Measurements from ENCODE around the gene EPS15.

Gene EPS15

DNA sequence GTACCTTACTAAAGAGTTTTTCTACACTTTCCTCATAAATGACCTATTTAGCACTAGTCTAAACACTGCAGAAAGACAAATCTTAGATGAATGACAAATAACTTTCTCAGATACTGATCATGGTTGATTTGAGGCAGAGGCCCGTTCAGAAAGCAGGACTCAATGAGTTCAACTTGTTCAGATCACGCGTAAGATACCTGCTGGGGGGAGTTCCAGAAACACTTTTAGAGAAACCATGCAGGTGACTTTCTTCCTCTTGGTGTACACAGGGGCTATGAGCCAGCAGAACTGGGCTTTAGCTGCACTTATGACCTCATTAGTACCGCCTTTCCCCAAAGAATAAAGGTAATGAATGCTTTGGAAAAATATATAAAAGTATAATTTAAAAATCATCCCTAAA, 149.9 kb downstream of the EPS15 start:
- no peak for DNase-seq

DNA sequence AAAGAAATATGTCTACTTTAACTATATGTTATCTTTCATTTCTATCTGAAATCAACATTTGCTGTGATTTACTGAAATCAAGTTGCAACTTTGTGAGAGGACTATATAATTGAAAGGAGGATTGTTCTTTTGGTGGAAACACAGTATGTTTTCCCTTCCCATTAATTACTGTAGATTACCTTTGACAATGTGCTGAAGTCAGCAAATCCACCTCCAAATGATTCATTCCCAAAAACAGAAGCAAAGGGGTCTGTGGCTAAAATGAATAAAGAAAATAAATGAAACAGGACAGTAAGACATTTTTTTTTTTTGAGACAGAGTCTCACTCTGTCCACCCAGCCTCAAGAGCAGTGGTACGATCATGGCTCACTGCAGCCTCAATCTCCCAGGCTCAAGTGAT, 153.3 kb downstream of the EPS15 start:
- no peak for DNase-seq

DNA sequence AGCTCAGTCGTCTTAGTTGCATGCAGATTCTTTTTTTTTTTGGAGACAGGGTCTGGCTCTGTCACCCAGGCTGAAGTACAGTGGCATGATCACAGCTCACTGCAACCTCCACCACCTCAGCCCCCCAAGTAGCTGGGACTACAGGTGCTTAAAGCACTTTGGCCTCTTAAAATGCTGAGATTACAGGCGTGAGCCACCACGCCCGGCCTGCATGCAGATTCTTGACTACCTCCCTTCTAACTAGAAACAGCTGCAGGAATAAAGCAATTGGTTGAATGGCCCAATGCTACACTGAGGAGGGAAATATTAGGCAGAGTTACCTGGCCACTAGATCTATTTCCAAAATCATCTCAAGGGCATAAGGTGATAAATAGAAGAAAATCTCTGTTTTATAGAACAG, 159.2 kb downstream of the EPS15 start:
- DNase-seq: no peak

DNA sequence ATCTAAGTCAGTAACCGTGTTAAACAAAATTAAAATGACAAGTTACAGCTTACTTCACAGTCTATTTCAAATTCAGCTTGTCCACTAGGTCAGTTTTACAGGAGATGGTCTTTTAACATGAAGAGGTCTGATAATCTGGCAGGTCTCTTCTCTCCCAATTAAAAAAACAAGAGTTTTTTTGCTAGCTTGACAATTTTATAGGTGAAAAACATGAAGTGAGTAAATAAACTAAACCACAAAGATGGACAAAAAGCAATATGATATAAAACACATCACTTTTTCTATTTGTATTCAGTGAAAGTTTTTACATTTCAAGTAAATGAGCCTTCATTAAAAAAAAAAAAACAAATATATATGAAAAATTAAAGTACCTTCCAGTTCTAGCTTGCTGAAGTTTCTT, 163.7 kb downstream of the EPS15 start:
- no peak for DNase-seq

DNA sequence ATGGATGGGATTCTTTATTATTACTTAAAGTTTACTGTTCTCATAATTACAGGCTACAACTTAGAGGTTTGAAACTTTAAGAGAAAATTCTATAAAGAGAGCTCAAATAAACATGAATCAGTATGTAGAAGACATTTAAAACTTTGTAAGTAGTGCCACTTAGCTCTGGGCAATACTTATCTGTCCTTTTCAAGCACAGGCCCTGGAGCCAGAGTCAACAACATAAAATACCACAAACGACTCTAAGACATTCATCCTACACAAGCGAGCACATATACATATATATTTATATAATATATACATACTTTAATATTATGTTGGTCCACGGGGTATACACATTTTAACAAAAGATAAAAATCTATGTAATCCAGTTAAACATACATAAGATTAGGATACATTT, 164.7 kb downstream of the EPS15 start:
- no peak for DNase-seq

DNA sequence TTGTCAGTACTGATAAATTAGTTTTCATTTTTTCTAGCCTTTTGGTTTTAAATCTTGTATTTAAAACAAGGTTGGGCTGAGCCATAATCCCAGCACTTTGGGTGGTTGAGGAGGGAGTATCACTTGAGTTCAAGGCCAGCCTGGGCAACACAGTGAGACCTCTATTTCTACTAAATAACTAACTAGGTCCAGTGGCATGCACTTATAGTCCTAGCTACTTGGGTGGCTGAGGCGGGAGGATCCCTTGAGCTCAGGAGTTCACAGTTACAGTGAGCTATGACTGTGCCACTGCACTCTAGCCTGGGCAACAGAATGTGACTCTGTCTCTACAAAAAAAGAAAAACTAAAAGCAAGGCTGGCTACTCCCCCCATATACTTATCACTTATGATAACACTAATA, 167.2 kb downstream of the EPS15 start:
- DNase-seq: no peak

DNA sequence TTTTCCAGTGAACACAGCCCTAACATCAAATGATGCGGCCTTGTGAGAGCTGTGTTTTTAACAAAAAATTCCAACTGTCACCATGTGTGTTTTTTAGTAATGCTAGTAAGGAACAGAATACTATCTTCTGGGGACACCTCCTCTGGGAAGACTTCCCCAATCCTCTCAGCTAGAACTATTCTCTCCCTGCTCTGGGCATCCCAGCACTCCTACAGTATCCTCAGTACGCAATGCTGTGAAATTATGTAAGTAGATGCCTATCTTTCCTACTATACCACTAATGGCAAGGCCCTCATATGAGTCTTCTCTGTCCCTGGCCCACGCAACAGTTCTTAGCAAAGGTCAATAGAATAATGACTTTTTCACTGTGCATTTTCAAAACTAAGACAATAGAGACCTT, 169.2 kb downstream of the EPS15 start:
- DNase-seq: no peak

DNA sequence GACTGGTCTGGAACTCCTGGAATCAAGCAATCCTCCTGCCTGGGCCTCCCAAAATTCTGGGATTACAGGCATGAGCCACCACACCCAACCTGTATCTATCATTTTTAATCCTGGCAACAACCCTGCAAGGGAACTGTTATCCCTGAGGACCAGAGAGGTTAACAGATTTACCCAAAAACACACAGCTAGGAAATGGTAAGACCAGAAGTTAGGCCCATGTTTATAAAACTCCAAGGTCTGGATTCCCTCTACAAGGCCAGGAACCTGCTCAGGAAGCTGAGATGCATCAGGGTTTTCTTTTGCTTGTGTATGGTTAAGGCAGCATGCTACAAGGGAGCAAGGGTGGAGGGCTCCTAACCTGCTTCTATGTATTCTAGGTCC, 170.9 kb downstream of the EPS15 start:
- DNase-seq: no peak

DNA sequence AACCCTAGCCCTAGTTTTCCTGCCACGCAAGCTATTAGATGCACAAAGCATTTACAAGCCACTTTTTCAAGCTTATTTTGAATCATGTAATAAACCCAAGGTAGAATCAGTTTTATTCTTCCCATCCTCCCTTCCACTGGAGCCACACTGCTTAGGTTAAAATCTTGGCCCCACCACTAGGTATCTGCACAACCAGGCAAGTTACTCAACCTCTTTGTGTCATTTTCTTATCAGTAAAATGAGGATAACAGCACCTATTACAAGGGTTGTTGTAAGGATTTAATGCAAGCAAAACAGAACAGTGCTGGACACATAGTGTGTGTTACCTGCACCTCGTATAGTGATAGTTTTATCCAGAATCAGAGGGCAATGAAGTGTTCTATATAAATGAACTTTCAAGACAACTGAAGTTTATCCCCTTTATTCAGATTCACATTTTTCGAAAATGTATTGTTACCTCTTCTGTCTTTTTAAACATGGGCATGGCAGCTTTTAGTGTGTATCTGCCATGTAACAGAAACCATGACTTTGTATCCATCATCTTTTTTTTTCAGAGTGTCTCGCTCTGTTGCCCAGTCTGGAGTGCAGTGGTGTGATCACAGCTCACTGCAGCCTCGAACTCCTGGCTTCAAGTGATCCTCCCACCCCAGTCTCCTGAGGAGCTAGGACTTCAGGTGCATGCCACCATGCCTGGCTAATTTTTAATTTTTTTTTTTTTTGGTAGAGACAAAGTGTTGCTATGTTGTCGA, 171.5 kb downstream of the EPS15 start:
- DNase-seq: no peak

DNA sequence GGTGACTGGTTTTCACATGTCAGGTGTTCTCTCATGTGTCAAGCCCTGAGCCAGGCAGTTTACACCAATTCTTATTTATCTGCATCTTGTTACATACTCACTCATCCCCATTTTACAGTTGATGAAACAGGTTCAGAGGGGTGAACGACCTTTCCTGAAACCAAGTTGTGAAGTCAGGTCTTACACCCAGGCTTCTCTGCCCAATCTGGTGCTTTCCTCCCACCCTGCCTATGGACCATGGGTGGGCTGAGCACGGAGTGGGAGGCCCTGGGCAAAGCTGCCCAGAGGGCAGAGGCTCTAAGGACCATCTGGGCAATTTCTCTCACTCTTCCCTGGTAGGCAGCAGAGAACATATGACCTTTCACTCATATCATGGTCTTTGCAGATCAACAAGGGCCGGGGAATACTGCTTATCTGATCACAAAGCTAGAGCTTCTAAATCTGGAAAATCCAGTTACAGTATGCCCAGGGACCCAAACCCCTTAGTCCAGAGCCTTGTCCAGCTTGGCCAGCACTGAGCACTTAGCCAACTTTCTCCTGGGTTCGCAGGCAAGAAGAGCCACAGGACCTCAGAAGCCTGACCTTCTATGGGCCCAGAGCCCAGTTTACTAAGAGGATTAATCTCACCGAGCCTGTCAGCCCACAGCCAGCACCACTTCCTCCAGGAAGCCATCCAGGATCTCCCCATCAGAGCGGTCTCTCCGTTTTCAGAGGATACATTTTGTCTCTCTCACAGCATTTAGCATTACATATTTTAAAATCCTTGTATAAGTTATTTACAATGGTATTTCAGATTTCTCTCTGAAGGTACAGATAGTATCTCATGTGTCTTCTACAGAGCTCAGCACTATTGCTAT, 172.8 kb downstream of the EPS15 start:
- no peak for DNase-seq

DNA sequence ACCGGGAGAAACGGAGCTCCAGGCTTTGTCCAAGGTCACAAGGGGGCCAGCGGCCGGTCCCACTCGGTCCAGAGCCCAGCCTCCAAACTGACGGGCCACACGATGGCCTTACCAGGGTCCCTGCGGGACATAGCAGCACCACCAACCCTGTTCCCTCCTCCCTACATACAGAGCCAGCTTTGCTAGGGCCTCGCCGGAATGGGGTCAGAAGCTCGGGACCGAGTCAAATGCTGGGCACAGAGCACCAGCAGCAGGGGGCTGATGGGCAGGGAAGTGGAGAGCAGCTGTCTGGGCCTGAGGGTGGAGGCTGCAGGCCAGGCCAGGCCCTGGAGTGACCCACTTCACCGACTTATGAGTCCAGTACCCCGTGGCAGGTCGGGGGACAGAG, 173.8 kb downstream of the EPS15 start:
- DNase-seq: no peak

DNA sequence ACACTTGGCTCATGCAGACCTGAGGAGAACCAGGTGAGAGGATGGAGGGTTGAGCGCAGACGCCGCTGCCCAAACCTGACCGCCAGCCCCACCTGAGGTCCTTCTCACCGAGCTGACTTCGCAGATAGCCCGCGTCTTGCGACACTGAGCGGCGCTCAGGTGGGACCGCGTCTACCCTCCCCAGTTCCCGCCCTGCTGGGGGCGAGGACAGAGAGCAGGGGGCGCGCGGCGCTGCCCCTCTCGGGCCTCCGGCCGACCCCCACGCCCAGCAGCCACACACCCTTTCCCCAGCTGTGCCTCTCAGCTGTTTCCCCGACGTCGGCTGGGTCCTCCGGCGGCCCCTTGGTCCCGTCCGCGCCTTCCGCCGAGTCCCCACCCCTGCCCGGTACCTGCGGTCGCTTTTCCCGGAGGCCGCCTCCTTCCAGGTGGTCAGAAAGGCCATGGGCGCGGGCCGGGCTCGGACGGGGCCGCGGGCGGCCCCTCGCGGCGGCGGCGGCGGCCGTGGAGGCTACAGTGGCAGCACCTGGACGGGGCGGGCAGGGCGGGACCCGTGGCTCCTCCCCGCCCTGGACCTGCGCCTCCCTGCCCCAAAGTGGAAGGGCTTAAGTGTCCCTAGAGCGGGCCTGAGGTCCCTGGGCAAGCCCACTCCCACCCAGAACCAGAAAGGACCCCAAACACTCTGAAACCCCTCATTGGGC, 174.3 kb downstream of the EPS15 start:
- DNase-seq: no peak

DNA sequence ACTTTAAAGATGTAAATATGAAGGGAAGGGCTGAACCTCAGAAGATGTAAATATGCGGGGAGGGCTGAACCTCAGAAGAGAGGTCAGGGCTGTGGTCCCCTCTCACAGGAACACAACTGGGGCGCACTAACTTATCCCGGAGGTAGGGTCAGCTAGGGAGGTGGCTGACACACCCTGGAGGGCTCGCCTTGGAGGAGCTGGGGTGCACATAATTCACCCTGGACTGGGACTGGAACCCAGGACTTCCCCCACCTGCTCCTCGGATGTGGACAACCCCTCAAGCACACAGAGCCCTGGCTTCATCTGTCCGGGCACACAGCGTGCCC, 174.8 kb downstream of the EPS15 start:
- DNase-seq: no peak

DNA sequence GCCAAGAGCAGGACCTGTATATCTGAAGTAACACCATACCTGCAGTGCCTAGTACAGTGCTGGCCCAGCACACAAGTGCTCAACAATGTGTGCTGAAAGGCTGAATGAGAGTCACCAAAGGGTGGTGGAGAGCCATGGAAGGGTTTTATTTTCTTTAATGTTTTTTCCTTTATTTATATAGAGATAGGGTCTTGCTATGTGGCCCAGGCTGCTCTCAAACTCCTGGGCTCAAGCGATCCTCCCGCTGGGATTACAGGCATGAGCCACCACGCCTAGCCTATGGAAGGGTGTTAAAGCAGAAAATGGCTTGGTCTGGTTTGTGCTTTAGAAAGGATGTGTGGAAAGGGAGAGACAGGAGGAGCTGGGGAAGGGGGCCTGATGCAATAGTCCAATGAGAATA, 175.4 kb downstream of the EPS15 start:
- DNase-seq: no peak

DNA sequence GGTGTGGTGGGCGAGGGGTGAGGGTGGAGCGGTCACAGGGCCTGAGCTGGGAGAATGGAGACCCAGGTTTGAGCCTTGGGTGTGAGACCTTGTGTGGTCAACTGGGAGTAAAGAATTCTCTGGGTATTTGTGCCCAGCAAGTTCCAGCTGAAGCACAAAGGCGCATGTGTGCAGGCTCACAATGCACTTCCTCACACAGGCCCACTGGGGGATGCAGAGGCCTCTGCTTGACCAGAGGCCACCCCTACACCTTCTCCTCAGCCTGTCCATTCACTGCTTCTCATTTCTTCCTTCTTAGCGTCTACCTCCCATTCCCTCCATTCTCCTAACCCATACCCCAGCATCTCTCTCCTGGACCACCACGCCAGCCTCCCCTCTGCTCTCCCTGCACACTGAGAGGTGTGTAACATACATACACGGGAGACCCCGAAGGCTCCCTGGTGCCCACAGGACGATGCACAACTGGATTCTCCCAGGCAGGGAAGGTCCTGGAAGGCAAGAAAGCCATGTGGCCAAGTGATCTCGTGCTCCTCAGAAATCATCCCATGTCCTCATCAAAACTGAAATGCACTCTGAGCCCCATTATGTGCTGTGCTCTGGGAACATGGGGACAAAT, 176.4 kb downstream of the EPS15 start:
- no peak for DNase-seq

DNA sequence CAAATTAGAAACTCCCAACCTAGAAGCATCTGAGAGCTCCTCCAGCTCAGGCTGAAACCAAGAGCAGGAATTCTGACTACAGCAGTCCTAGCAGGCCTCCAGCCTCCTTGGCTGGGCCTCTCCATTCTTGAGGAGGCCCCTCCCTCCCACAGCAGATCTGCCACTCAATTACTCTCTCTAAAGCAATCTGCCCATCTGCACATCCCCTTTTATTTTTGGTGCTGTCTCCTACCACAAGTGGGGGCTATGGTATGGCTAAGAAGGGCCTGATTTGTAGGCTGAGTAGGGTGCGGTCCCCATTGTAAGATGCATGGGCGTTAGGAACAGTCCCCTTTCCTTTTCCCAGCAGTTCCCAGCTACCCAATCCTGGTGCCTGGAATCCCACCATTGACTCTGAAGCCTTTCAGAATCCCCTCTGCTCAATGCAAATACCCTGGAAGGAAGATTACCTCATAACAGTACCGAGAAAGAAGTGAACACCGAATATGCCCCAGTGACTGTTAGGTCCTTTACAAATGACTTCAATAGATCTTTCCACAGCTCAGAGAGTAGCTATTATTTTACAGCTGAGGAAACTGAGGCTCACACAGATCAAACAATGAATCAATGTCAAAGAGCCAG, 177.1 kb downstream of the EPS15 start:
- no peak for DNase-seq

DNA sequence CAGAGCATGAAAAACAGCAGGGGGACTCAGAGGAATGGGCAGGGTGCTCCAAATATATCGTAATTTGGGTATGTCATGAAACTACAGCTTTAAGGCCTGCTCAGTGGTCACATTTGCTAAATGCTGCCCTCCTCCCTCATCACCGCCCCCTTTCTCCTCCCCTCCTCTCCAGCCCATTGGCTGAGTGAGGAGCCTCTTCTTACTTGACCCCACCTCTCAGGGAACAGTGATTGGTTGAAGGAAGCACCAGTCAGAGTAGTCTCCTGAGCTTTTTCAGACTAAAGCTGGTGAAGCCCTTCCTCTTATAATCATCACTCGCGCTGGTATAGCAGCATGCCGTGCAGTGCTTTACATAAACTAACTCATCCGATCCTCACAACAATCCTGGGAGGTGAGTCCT, 178.7 kb downstream of the EPS15 start:
- no peak for DNase-seq

DNA sequence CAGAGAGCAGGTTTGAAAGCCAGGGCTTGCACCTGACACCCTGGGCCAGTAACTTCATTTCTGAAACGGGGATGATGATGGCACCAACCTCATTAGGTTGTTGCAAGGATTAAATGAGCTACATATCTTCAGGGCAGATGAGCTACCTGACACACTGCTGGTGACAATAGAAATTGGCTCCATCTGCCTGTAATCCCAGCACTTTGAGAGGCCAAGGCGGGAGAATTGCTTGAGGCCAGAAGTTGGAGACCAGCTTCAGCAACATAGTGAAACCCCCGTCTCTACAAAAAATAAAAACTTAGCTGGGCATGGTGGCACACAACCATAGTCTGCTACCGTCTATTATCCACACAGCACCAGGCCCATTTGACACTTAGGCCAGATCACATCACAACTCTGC, 182.4 kb downstream of the EPS15 start:
- no peak for DNase-seq

DNA sequence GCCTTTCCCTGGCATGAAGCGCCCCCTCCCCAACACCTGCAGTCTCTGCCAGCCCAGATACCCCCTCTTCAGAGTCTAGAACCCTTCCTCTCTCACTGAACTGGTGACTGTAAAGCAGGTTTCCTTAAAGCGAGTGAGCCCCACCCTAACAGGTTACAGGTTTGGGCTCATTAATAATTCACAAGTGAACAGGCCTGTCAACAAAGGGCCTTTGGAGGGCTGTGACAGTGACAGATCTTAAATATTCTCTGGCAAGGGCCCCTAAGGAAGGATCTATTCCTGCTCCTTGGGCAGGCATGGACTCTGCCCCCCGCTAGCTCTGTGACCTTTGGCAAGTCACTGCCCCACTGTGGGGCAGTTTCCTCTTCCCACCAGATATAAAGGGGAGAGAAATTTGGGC, 183.1 kb downstream of the EPS15 start:
- DNase-seq: no peak

DNA sequence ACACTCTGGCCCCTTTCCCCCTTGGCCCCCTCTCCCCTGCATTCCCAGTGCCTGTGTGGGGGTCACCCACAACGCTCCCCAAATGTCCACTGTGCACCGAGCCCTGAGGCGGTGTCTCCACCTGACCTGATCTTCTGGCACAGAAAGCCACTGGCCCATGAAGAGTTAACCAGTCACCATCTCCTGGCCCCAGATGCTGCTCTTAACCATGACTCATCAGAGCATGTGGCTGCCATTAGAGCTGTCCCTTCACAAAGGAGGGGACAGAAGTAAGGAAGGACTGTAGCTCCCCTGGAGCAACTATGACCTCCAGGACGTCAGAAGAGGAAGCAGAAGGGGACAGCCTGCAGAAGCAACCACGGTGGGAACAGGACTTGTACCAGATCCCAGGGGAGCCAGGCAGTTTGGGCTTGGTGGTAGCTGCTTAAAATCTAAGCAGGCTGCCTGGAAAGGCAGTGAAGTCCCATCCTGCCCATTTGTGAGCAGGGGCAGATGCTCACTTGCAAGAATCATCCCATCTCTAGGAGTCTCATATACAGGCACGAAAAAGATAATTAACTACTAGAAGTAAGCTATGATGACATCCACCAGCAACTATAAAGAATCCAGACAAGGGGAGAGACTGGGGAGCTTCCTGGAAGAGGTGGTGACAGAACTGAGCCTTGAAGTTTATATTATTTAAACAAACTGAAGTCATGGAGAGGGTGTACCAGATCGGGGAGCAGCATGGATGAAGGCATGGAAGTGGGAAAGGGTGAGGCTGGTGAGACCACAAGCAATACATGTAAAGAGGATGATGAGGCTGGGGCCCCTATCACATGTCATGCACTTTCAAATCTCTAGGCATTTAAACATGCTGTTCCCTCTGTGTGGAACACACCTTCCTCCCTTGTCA, 187.6 kb downstream of the EPS15 start:
- DNase-seq: no peak

DNA sequence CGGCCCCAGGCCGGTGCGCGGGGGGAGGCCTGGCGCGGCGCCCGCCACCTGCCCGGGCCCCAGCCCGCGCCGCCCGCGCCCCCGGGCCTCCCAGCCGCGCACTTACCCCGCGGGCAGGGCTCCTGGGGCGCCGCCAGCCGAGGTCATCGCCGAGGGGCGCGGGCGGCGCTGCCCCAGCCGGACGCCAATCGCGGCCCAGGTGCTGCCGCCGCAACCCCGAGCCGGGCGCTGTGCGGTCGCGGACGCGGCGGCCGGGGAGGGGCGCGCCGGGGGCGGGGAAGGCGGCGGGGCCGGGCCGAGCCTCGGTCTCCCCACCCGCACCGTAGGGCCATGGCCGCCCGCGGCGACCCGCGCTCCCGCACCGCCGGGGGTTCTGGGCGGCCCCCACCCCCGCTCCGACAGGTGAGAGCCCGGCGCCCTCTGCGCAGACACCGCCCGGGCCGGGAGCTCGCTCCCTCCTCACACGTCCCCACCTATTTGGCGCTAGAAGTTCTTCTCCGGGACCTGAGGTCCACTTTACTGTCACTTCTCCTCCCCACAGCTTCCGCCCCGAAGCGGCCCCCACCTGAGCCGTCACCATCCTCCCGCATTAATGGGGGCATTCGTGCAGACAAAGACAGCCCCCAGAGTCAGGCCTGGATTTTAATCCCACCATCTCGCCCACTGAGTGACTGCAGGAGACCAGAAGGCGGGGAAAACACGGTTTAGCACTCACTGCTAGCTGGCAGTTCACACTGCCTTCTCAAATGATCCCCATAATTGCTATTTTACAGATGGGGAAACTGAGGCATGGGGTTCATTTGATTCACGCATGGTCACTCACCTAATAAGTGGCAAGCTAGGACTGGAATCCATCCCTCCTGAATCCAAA, 188.5 kb downstream of the EPS15 start, which contains the start of gene TTC39A:
TSS of gene TTC39A (minus strand) at position 232 of the 871 bp plus-strand sequence. CDS start at position 147, 85 bp downstream.
- DNase-seq: no peak
